ENCODE measurements around the gene ZPLD1. TPM values are rescaled to one million over a fixed set of nuclear protein-coding genes. Genes with fewer than 3 reads are reported as not detected.
A peak's percentile ranks its signal among the peaks of the same experiment; 100 is the strongest.

The ZPLD1 gene
- total and polyA plus RNA-seq, 2 of the 8 experiments (the other 6 are each of a cell fraction or from before 2014, with no cell fraction given), result not detected

GRCh38 chr3:102466001-102466400 lies 31.2 kb downstream of the ZPLD1 start:
- no peaks in the 10 kb centered on the region for H3K9me3 ChIP-seq (ENCODE audit: insufficient read depth in 2 of 2, low read depth in 1 of 2, low read length in 1 of 2)
- no peaks in the 10 kb centered on the region for H3K27me3 ChIP-seq (replicated peaks in 1 of 4; ENCODE audit: control insufficient read depth in 3 of 4, extremely low read depth in 1 of 4, insufficient read depth in 3 of 4, low read length in 3 of 4)
- no peaks in the 10 kb centered on the region for H3K4me1 ChIP-seq (replicated peaks in 1 of 4; ENCODE audit: control insufficient read depth in 3 of 4, insufficient read depth in 4 of 4, low read length in 3 of 4)
- no peak overlapping the region for H2BK5ac ChIP-seq (ENCODE audit: low read depth, low read length)
- no peaks in the 10 kb centered on the region; the same call in 1 of the 2 replicates for H3K23me2 ChIP-seq (ENCODE audit: low read depth, low read length)
- H3K14ac ChIP-seq (ENCODE audit: insufficient read length), result no peak overlapping the region
- WGBS, 2 experiments (ENCODE audit: extremely low coverage in 1 of 2, insufficient coverage in 1 of 2, insufficient read length in 1 of 2, insufficient replicate concordance in 2 of 2, low coverage in 1 of 2, low lambda C conversion rate in 2 of 2, missing lambda C conversion rate in 1 of 2), result 73% methylated on average over 1 of the region's 1 CpG; no CpG with 5 or more reads in 1 of the 2 experiments
- H2BK15ac ChIP-seq (ENCODE audit: low read length), result no peak overlapping the region
- no peaks in the 10 kb centered on the region for H3K79me1 ChIP-seq (ENCODE audit: low read depth, low read length)
- DNase-seq (ENCODE audit: low read depth in 1 of 2, low spot score in 2 of 2) (no peak), FAIRE-seq (no peak)
- H3K18ac ChIP-seq (ENCODE audit: extremely low read depth, low read length), result no peak overlapping the region
- H4K8ac ChIP-seq (ENCODE audit: extremely low read depth, insufficient read depth, low read length), result no peak overlapping the region
- H3K4me3 ChIP-seq (ENCODE audit: extremely low read depth in 1 of 4, insufficient read depth in 2 of 4, low read depth in 3 of 4, low read length in 4 of 4), result no peak overlapping the region
- CTCF ChIA-PET (ENCODE audit: partially characterized antibody), result interaction anchor here (1.4 kb wide), 1 partner anchor 14 kb away, joined by 3 read pairs; no protein-coding TSS in a partner anchor
- no peak overlapping the region for H4K91ac ChIP-seq (replicated peaks; ENCODE audit: insufficient read length, low read length)
- POLR2A ChIA-PET (ENCODE audit: partially characterized antibody), result no interaction called here
- H3K9ac ChIP-seq (replicated peaks in 1 of 4; ENCODE audit: extremely low read depth in 1 of 4, low read depth in 3 of 4, low read length in 3 of 4), result no peak overlapping the region
- H2AFZ ChIP-seq (ENCODE audit: low read length), result peak overlapping the region; percentile 72; the same call in 1 of the 2 replicates
- no peak overlapping the region for H3K27ac ChIP-seq (ENCODE audit: low read depth, low read length)
- no peak overlapping the region for H3K56ac ChIP-seq (replicated peaks; ENCODE audit: insufficient read length, low read depth, low read length)
- H4K20me1 ChIP-seq (replicated peaks in 1 of 2; ENCODE audit: control insufficient read depth in 1 of 2, insufficient read depth in 2 of 2, low read length in 2 of 2), result no peaks in the 10 kb centered on the region
- H3K36me3 ChIP-seq (ENCODE audit: control insufficient read depth in 2 of 4, insufficient read depth in 4 of 4, low read length in 3 of 4), result no peaks in the 10 kb centered on the region; a peak in 1 of 8 replicates
- H2BK12ac ChIP-seq (ENCODE audit: low read depth, low read length), result no peak overlapping the region
- no peak overlapping the region for H2BK120ac ChIP-seq (replicated peaks; ENCODE audit: low read depth, low read length)
- no peak overlapping the region for H3K23ac ChIP-seq (ENCODE audit: insufficient read length)
- H3K79me2 ChIP-seq (ENCODE audit: control insufficient read depth in 1 of 2, insufficient read depth in 2 of 2, low read length in 2 of 2), result no peaks in the 10 kb centered on the region
- no peak overlapping the region for H4K5ac ChIP-seq (ENCODE audit: insufficient read length, low read depth, low read length)
- no peak overlapping the region for H3K4ac ChIP-seq (replicated peaks; ENCODE audit: insufficient read length, low read depth, low read length)
- no peak overlapping the region for H2BK20ac ChIP-seq (ENCODE audit: low read length)
- TF ChIP-seq SP2 (IDR thresholded peaks at IDR 0.05; ENCODE audit: low read length) (no peak), SAP30 (IDR thresholded peaks at IDR 0.05; ENCODE audit: insufficient read depth, insufficient replicate concordance, low read length) (no peak), BACH1 (IDR thresholded peaks at IDR 0.05; ENCODE audit: low read length) (no peak), ATF3 (IDR thresholded peaks at IDR 0.05; ENCODE audit: insufficient read depth, low read depth, low read length) (no peak), SIN3A (conservative IDR thresholded peaks at IDR 0.05 in 1 of 2, IDR thresholded peaks at IDR 0.05 in 1 of 2; ENCODE audit: low read depth in 1 of 2, low read length in 2 of 2) (no peak), EP300 (IDR thresholded peaks at IDR 0.05; ENCODE audit: borderline replicate concordance in 1 of 2, low read depth in 2 of 2, low read length in 2 of 2) (no peak), EGR1 (IDR thresholded peaks at IDR 0.05; ENCODE audit: borderline replicate concordance, low read depth, low read length) (no peak), RAD21 (IDR thresholded peaks at IDR 0.05 in 1 of 2, conservative IDR thresholded peaks at IDR 0.05 in 1 of 2; ENCODE audit: low read depth in 2 of 2, low read length in 2 of 2) (peak; percentile 12 to 29; a peak in 3 of 4 replicates)
- no peak overlapping the region for H2AK5ac ChIP-seq (ENCODE audit: low read depth, low read length)
- no peak overlapping the region for H3K4me2 ChIP-seq (ENCODE audit: insufficient read depth in 1 of 2, low read depth in 2 of 2, low read length in 2 of 2)
